HG02571 (cell line): ENCODE measurements around the gene RAP1GAP.

ENCODE experiments used
- ATAC-seq: cut with Tn5 transposase; IDR thresholded peaks from one replicate; pipeline ENCODE4 v1.9.1; 2021; ENCODE audit warnings: mild to moderate bottlenecking, moderate library complexity; ENCODE audit not compliant: unreplicated experiment

Gene RAP1GAP

GRCh38 chr1:21669258-21670058, at the start of gene RAP1GAP:
TSS of gene RAP1GAP (minus strand) at chr1:21669357. CDS start at chr1:21620032, 49,325 bp downstream.
- no peak for ATAC-seq

DNA sequence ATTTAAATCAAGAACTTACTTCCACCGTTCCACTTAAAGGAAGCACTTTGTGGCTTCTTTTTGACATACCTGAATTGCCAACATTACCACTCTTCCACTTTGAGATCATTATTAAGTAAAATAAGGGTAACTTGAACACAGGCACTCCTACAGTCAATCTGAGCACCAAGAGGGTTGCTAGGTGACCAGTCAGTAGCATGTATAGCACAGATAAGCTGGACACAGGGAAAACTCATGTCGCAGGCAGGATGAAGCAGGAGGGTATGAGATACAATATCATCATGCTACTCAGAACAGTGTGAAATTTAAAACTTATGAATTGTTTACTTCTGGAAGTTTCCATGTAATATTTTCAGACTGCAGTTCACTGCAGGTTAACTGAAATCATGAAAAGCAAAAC, 47.0 kb upstream of the RAP1GAP start:
- no peak for ATAC-seq

GRCh38 chr1:21707891-21708290, 38.7 kb upstream of the RAP1GAP start:
- ATAC-seq = no peak

DNA sequence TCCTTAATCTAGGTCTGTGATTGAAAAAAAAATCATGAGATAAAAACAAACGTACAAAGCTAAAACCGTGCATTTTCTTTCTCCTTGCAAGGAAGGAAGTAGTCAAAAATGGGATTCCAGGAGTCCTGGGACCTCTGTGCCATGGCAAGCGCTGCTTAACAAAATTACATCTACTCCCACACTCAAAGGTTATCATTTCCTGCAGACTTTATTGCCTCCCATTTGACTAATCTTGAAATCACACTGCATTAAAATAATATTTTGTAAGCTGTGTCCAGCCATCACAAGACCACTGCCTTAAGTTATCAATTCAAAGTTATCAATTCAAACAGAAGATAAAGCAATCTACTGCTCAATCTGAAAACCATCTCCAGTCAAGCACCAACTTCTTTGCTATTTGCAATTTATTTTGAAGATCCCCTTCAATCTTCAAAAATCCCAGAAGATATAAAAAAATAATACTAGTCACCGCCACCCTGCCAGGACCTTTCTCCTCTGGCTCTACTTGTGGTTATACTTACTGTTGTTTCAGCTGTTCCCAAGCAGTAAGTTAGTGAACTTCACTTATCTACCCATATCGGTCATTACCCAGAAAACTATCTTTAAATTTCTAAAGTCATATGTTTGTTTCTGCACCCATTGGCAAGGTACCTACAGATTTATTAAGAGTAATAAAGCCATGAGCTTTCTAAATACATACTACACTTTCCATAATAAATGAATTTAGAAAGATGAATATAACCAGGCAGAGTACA, 38.1 kb upstream of the RAP1GAP start:
- no peak for ATAC-seq

DNA sequence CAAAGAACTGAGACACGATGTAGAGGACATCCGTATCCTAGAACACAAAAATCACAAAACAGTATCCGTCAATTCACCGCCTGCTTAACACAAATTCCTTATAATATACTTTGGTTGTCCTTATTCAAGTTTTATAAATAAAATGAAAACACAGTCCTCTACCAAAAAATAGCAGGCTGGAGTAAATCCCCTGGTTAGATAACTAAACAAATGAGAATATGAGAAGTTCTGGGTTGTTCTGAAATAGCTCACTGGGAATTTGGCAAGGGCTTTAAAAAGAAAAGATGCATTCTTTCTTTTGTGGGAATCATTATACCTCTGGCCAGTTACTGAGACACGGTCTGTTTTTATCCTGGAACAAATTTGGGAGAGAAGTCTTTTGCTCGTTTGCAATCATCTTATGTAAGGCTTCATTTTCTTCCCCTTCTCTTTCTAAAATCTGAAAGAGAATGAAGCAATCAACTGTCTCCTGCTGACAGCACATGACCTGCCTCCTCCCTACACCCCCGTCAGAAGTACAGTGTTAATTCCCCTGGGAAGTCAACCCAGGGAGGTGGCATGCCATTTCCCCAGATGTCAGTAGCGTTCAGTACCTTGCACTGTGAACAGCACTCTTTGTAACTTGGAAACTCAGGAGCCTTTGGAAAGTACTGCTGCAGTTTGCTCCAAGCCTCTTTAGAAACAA, 37.1 kb upstream of the RAP1GAP start:
- ATAC-seq = no peak

- ATAC-seq = no peak
Measured at GRCh38 chr1:21705303-21705980, 36.3 kb upstream of the RAP1GAP start.

DNA sequence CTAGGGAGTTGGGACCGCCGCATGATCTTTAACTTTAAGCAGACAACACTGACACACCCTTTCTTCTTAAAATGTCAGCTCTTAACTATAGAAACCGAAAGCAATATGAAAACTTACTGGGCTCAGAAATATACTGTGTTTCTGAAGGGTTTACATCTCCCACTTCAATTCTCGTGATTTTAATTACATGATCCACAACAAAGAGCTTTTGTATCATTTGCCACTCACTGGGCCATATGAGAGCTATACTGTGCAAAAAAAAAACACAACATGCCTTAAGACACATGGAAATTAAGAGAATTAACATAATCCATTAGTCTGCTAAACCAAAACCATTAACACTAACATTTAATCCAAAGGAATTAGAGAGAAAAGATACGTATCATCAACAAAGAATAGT, 35.0 kb upstream of the RAP1GAP start:
- no peak for ATAC-seq

GRCh38 chr1:21703318-21703963, 34.3 kb upstream of the RAP1GAP start:
- ATAC-seq = no peak

- ATAC-seq = no peak
Measured at GRCh38 chr1:21702780-21703179, 33.6 kb upstream of the RAP1GAP start.

DNA sequence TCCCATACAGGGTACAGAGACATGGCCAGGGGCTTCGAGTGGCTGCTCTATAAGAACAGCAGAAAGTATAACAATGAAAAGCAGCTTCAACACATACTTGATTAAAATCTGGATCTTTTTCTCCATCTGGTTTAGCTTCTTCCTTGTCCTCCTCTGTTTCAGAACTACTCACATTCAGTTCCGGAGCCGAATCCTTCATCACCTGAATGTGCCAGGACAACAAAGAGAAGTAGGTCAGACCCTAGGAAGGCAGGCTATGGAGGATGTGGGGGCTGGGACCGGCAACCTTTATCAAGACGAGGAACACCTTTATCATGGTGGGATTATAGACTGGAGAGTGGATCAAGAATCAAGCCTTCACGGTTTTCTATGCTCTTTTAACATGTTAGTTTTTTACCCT, 32.2 kb upstream of the RAP1GAP start:
- ATAC-seq = no peak

DNA sequence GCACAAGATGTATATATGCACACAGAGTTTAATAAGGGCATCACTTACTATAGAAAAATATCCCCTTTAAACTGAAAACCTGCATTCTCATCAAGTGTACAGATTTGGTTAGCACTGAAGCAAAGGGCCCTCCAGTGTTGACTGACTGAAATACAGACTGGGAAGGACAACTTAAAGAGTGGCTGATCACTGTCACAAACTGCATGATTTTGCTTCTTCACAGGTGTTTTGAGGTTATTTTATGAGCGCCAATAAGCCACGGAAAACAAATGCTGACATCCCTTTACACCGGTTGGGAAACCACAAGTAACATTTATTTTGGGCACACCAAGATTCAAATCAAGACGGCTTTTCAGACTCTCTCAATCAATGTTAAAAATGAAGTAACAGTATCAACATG, 30.9 kb upstream of the RAP1GAP start:
- no peak for ATAC-seq

GRCh38 chr1:21696931-21697330, 27.8 kb upstream of the RAP1GAP start:
- no peak for ATAC-seq

- no peak for ATAC-seq
Measured at GRCh38 chr1:21693732-21694131, 24.6 kb upstream of the RAP1GAP start.

DNA sequence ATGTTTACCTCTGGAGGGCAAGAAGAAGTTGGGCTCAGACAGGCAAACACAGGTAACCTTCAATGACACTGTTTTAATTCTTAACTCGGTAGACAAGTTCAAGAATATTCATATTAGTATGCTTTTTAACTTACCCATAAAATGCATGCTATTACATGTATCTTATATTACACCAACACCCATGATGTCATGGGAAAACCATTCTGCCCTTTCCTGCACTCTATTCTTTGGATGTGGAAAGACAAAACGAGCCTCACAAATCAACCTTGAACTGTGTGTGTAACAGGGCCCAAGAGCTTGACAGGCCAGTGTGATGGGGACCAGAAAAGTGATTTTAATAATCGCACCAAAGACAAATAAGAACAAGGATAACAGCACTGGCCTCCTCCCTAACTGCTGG, 22.6 kb upstream of the RAP1GAP start:
- ATAC-seq = no peak

GRCh38 chr1:21689661-21690372, 20.7 kb upstream of the RAP1GAP start:
- ATAC-seq = no peak

DNA sequence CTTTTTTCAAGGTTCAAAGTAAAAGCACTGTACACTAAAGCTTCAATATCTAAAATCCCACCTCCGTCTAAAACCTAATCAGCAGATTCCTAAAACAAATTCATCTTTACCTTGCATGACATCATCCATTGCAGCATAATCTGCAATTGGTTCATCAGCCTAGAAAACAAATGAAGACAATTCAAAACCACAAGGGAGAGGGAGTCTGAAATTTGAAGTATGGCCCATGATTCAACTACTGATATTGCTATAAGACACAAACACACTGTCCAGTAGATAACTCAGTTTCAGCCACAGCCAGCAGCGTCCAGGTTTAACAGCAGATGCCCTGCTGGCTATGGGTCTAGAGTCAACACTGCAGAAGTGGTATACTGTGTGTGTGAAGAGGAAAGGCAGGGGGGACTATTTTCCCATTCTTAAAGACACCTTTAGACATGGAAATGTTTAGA, 17.9 kb upstream of the RAP1GAP start:
- ATAC-seq = no peak

DNA sequence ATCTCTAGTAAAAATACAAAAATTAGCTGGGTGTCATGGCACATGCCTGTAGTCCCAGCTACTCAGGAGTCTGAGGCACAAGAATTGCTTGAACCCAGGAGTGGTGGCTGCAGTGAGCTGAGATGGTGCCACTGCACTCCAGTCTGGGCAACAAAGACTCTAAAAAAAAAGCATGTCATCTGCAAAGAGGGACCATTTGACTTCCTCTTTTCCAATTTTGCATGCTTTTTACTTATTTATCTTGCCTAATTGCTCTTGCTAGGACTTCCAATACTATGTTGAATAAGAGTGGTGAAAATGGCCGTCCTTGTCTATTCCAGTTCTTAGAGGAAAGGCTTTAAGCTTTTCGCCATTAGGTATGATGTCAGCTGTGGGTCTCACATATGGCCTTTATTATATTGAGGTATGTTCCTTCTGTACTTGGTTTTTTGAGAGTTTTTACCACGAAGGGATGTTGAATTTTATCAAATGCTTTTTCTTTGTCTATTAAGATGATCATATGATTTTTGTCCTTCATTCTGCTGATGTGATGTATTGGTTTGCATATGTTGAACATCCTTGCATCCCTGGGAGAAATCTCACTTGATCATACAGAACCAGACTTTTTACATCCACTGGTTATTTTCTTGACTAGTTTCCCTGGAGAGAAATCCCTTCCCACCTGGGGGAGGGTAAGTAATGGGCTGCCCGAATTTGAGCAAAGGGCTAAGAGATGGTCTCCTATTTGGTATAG, 17.0 kb upstream of the RAP1GAP start:
- ATAC-seq = no peak

DNA sequence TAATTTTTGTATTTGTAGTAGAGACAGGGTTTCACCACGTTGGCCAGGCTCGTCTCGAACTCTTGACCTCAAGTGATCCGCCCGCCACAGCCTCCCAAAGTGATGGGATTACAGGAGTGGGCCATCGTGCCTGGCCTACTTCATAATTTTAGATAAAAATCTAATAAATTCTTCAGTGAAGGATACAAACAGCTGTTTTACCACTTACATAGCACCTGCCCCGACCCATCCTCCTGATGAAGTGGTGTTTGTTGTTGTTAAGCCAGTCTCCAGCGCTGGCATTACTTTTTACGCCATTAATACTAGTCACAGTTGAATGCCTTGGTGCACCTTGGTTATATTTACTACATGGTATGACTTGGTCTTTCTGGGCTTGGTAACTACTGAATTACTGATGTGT, 12.3 kb upstream of the RAP1GAP start:
- no peak for ATAC-seq

- ATAC-seq = no peak
Measured at GRCh38 chr1:21680918-21681317, 11.8 kb upstream of the RAP1GAP start.
